ENCODE measurements around the gene SOX14.

DNA sequence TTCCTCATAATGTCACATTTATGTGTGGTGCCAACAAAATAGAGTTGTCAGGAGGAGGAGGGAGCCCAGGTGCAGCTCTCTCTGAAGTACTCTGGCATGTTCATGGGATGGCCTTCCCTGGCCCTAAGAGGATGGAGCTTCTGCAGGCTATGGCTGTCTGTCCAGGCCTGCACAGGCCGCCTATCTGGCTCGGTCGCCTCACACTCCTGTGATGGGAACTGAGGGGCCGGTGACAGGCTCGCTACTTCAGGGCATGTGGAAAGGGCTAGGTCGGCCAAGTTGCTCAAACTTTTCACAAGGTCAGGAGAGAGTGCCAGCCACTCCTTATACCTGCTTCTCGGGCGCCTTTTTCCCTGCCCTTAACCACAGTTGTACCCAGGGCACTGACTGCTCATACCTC lies 51.1 kb downstream of the SOX14 start:
- TF ChIP-seq, protein P1, sequence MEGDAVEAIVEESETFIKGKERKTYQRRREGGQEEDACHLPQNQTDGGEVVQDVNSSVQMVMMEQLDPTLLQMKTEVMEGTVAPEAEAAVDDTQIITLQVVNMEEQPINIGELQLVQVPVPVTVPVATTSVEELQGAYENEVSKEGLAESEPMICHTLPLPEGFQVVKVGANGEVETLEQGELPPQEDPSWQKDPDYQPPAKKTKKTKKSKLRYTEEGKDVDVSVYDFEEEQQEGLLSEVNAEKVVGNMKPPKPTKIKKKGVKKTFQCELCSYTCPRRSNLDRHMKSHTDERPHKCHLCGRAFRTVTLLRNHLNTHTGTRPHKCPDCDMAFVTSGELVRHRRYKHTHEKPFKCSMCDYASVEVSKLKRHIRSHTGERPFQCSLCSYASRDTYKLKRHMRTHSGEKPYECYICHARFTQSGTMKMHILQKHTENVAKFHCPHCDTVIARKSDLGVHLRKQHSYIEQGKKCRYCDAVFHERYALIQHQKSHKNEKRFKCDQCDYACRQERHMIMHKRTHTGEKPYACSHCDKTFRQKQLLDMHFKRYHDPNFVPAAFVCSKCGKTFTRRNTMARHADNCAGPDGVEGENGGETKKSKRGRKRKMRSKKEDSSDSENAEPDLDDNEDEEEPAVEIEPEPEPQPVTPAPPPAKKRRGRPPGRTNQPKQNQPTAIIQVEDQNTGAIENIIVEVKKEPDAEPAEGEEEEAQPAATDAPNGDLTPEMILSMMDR (IDR thresholded peaks at IDR 0.05 in 2 of 3, conservative IDR thresholded peaks at IDR 0.05 in 1 of 3; ENCODE audit: borderline replicate concordance in 1 of 3, insufficient read depth in 1 of 3, low read depth in 2 of 3, low read length in 2 of 3) = no peak
- TF ChIP-seq POLR2A (IDR thresholded peaks at IDR 0.05; ENCODE audit: borderline replicate concordance, extremely low read depth, insufficient read depth, insufficient read length) = no peak
- no peak for TF ChIP-seq JUND (IDR thresholded peaks at IDR 0.05)
- TF ChIP-seq FOSL1 (IDR thresholded peaks at IDR 0.05; ENCODE audit: low read depth) = no peak

Measured in HCT116 (cell line).